Activated T-cell treated with anti-CD3 and anti-CD28 coated beads, Interleukin-2, amount 50 U/mL, for 72 hours (primary cell): Measurements from ENCODE around the gene MSRB1. TPM values are rescaled to one million over a fixed set of nuclear protein-coding genes. Genes with fewer than 3 reads are reported as not detected.
"Not testable (repeated sequence)": the region's sequence is repeated elsewhere in the genome, so short reads cannot be mapped to it uniquely, and the experiment has no call there.

Source experiments
- ATAC-seq, 2 donors: fragments of 150-1000 bp; cut with Tn5 transposase; replicated peaks in 1 of 2; 2 replicates each; pipeline ENCODE4 v1.10.0; 2021; ENCODE audit warnings: moderate library complexity in 2 of 2, mild to moderate bottlenecking in 1 of 2
- DNase-seq, 2 donors: peaks; one replicate each; pipeline ENCODE4 v3.0.0; 2021 to 2022; ENCODE audit warnings: mixed read lengths in 1 of 2
- H3K27ac Mint-ChIP-seq: one replicate; pipeline ENCODE4 v1.8.0; 2022; ENCODE audit warnings: mild to moderate bottlenecking, moderate library complexity, mixed read lengths
- H3K27me3 Mint-ChIP-seq: one replicate; pipeline ENCODE4 v1.8.0; 2022; ENCODE audit warnings: low read depth, mixed read lengths
- H3K36me3 Mint-ChIP-seq, 2 donors: one replicate each; pipeline ENCODE4 v1.8.0; 2022; ENCODE audit warnings: mixed read lengths in 2 of 2, mild to moderate bottlenecking in 1 of 2; ENCODE audit not compliant: insufficient read depth in 2 of 2
- H3K4me1 Mint-ChIP-seq: one replicate; pipeline ENCODE4 v1.8.0; 2022; ENCODE audit warnings: low read depth, mixed read lengths
- H3K4me3 Mint-ChIP-seq, 2 donors: one replicate each; pipeline ENCODE4 v1.8.0; 2022; ENCODE audit warnings: mild to moderate bottlenecking in 2 of 2, mixed read lengths in 2 of 2, moderate library complexity in 2 of 2
- H3K9me3 Mint-ChIP-seq, 2 donors: one replicate each; pipeline ENCODE4 v1.8.0; 2022; ENCODE audit warnings: mixed read lengths in 2 of 2
- total RNA-seq, 2 donors: library from RNA; stranded (reverse); gene quantifications; one replicate each; pipeline ENCODE4 v1.2.3, GENCODE V29; 2022

The MSRB1 gene
- total RNA-seq, 2 donors from 2014 or later: 17.9 to 18.8 TPM

DNA sequence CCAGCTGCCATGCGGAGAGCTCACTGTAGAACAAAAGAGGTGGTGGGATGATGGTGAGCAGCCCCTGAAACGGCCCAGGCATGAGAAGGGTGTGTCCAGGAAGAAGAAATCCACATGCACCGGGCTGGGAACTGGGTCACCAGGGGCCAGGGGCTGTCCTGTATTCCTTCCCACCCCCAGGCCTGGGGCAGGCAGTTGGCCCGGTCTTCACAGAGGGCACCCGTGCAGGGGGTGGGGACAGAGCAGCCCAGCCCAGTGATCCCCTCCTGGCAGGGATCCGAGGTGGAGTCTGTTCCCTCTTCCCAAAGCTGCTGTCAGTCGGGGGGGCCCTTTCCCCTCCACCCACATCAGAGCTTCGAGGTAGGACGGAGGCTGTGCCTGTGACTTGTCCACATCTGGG is 34.0 kb downstream of the MSRB1 start:
- Mint-ChIP-seq H3K36me3 (no peaks in the 10 kb centered on the region), H3K4me1 (no peaks in the 10 kb centered on the region)

DNA sequence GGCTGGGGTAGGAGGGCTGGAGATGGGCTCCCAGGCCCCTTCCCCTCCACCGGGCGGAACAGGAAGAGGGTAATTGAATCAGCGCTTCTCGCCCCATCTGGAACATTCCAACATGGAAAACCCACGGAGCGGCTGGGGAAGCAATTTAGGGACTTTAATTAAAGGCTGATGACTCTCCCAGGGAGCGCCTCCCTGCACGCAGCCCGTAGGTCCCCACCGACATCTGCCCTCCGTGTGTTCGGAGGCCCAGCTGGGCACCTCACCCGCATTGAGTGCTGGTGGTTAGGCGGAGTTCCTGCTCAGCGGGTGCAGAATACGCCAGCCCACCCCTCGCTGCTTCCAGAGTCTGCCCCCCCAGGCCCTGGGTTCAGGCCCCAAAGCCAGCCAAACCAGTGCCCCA is 34.8 kb downstream of the MSRB1 start:
- H3K27me3 Mint-ChIP-seq: peaks cover 13% of the 10 kb centered on the region
- H3K4me1 Mint-ChIP-seq: no peaks in the 10 kb centered on the region
- H3K4me3 Mint-ChIP-seq: no peak overlapping the region
- no peaks in the 10 kb centered on the region for H3K36me3 Mint-ChIP-seq
- no peak for DNase-seq
- no peak for ATAC-seq
- H3K27ac Mint-ChIP-seq: no peak overlapping the region
- no peaks in the 10 kb centered on the region for H3K9me3 Mint-ChIP-seq

More for the DNA sequence above, 34.0 kb downstream of the MSRB1 start:
- no peak overlapping the region for H3K27ac Mint-ChIP-seq
- no peaks in the 10 kb centered on the region for H3K9me3 Mint-ChIP-seq
- DNase-seq: no peak
- no peak overlapping the region for H3K4me3 Mint-ChIP-seq
- ATAC-seq: no peak
- H3K27me3 Mint-ChIP-seq: peaks cover 13% of the 10 kb centered on the region

DNA sequence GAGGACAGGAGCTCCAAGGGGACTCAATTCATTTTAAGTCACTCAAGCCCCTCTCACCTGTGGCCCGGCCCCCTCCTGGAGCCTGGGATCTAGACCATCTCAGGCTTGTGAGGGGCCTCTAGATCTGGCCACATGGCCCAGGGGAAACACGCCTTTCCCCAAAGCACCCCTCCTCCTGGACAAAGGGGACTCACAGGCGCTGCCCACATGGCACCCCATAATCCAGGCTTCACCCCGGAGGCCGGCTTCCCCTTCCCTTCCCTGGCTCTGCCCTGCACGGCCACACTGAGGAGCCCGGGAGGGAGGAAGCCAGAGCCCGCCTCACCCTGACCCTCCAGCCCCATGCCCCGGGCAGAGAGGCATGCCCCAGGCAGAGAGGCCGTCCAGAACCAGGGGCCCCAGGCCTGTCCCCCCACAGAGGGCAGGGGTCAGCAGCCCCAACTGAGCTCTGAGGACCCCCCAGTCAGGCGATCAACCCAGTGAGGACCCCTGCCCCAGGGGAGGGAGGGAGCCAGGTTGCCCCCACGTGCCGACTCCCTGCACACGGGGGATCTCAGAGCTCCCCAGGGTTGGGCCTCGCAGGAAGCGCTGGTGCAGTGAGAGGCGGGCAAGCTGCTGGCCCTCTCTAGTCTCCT is 35.7 kb downstream of the MSRB1 start:
- Mint-ChIP-seq H3K4me1 (no peaks in the 10 kb centered on the region), H3K9me3 (no peaks in the 10 kb centered on the region), H3K27ac (no peak overlapping the region), H3K27me3 (peaks cover 13% of the 10 kb centered on the region), H3K4me3 (no peak overlapping the region), H3K36me3 (no peaks in the 10 kb centered on the region)
- ATAC-seq (no peak), DNase-seq (no peak)

DNA sequence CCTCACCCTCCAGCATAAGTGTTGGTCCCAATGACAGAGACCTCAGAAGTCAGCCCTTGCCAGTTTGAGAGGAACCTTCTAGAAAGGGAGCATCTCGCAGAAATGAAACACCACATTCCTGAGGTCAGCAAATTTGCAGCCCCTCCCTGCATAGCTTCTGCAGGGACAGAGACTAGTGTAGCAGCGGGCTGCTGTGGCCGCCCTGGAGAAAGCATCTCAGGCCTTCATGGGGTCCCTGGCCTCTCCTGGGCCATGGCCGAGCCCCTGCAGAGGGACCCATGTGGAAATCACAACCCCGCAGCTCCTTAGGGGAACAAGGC is 36.2 kb downstream of the MSRB1 start:
- no peaks in the 10 kb centered on the region for H3K9me3 Mint-ChIP-seq
- ATAC-seq (no peak), DNase-seq (no peak)
- H3K4me3 Mint-ChIP-seq: no peak overlapping the region
- no peaks in the 10 kb centered on the region for H3K36me3 Mint-ChIP-seq
- no peak overlapping the region for H3K27ac Mint-ChIP-seq
- peaks cover 13% of the 10 kb centered on the region for H3K27me3 Mint-ChIP-seq
- no peaks in the 10 kb centered on the region for H3K4me1 Mint-ChIP-seq

DNA sequence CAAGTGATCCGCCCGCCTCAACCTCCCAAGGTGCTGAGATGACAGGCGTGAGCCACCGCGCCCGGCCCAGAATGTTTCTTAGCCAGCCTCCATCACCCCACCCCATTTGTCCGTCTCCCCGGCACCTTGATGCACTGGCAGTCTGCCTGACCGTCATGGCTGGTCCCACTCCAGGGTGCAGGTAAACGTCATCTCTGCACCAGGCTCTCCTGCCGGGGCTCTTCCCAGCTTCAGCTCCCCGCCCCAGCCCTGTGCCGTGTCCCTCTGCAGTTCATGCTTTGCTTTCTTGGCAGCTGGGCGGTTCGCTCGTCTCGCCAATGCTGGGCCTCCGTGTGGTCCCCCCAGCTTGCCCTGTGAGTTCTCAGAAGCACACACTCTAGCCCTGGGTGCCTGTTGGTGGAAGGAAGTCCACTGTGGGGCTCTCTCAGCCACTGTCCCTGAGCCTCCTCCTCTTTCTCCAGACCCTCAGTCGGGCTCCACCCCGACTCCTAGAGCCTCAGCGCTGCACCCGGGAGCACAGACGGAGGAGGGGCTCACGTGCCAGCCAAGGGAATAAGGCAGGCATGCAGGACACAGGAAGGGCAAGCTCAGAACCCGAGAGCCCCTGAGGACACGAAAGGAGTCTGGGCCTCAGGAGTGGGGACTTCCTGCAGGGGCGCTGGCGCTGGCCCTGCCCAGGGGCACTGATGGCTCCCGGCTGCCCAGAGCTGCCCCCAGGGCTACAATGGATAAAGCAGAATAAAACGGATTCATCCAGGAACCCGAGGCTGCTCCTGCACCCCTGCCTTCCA is 36.7 kb downstream of the MSRB1 start:
- no peaks in the 10 kb centered on the region for H3K36me3 Mint-ChIP-seq
- DNase-seq: no peak
- H3K4me1 Mint-ChIP-seq: no peaks in the 10 kb centered on the region
- H3K27ac Mint-ChIP-seq: no peak overlapping the region
- no peak overlapping the region for H3K4me3 Mint-ChIP-seq
- H3K9me3 Mint-ChIP-seq: no peaks in the 10 kb centered on the region
- H3K27me3 Mint-ChIP-seq: peaks cover 13% of the 10 kb centered on the region
- no peak for ATAC-seq

DNA sequence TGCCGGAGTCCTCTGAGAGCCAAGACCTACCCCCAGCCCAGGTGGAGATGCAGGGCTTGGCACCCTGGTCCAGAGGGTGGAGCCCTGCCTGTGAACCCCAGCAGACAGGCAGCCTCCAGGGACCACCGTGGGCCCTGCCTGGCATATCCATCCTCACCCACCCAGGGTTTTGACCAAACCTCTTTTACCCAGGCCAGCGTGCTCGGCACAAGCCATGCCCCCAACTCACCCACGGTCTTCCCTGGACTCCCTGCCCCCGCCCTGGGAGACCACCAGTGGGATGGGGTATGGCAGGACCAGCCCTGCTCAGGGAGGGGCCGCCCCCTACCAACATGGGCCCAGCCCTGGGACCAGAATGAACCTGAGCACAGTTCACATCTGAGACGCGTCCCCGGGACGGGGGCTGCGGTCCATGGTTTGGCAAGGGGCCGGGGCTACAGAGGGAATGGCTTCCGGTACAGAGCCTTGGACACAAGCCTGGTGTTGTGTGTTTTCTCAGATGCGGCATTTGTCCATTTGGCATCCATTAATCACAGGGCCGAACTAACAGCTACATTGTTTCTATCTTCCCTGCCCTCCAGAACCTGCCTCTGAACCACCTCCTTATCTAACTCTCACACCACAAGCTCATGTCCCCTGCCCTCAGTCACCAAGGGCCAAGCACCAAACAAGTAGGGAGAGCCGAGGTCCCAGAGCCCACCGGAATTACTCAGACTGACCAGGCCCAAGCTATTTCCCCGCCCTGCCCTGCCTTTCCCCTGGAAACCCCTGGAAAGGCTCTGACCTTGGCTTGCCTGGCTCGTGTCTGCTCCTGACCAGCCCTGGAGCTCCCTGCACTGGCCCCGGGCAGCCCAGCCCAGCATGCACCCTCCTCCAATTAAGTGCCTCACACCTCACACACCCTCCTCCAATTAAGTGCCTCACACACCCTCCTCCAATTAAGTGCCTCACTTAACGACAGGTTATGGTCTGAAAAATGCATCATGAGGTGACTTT is 38.9 kb downstream of the MSRB1 start:
- Mint-ChIP-seq H3K27ac (no peak overlapping the region), H3K9me3 (no peaks in the 10 kb centered on the region), H3K27me3 (peaks cover 13% of the 10 kb centered on the region)

DNA sequence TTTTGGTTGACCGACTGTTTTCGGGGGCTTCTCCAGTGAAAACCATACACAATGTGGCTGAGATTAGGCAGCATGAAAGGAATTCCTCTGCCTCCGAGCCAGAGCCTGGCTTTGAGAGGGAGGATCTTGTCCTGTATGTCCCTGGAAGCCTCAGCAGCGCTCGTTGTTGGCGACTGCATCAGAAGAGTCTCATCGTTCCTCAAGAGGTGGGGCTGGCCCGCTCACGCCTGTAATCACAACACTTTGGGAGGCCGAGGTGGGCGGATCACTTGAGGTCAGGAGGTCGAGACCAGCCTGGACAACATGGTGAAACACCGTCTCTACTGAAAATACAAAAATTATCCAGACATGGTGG is 39.8 kb downstream of the MSRB1 start:
- H3K9me3 Mint-ChIP-seq: no peaks in the 10 kb centered on the region
- DNase-seq: no peak
- H3K36me3 Mint-ChIP-seq: no peaks in the 10 kb centered on the region
- no peak overlapping the region for H3K4me3 Mint-ChIP-seq
- peaks cover 5% of the 10 kb centered on the region for H3K27me3 Mint-ChIP-seq
- no peak for ATAC-seq
- no peaks in the 10 kb centered on the region for H3K4me1 Mint-ChIP-seq
- H3K27ac Mint-ChIP-seq: no peak overlapping the region

More for the DNA sequence above, 38.9 kb downstream of the MSRB1 start:
- Mint-ChIP-seq H3K4me3 (no peak overlapping the region), H3K4me1 (no peaks in the 10 kb centered on the region), H3K36me3 (no peaks in the 10 kb centered on the region)
- no peak for DNase-seq
- ATAC-seq: no peak

DNA sequence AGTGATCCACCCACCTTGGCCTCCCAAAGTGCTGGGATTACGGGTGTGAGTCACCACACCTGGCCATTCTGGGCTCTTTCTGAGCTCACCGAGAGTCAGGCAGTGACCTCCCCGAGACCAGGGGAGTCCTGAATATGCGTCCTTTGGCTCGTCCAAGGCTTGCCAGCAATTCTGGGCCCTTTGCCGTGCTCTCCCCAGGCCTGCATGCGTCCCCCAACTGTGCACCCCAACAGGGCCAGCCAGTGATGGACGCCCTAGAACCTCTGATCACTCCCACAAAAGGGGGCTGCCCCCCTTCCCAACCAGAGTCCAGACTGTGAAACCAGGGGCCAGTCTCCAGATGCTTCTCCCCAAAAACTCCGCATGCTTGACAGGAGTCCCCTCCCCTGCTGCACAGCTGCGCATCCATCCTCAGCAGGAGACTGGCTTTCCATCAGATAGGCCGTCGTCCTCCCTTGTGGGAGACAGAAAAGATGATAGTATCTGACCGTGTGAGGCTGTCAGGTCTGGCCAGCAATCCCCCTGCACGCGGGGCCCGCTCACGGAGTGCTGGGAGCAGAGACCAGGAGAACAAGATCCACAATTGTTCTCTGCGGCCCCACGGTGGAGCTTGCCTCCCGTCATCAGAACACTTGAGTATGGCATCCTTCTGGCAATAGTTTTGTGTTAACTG is 40.3 kb downstream of the MSRB1 start:
- H3K9me3 Mint-ChIP-seq: no peaks in the 10 kb centered on the region
- ATAC-seq (no peak), DNase-seq (no peak)
- H3K27me3 Mint-ChIP-seq: peaks cover 5% of the 10 kb centered on the region
- H3K4me3 Mint-ChIP-seq: no peak overlapping the region
- no peaks in the 10 kb centered on the region for H3K36me3 Mint-ChIP-seq
- H3K4me1 Mint-ChIP-seq: no peaks in the 10 kb centered on the region
- no peak overlapping the region for H3K27ac Mint-ChIP-seq

DNA sequence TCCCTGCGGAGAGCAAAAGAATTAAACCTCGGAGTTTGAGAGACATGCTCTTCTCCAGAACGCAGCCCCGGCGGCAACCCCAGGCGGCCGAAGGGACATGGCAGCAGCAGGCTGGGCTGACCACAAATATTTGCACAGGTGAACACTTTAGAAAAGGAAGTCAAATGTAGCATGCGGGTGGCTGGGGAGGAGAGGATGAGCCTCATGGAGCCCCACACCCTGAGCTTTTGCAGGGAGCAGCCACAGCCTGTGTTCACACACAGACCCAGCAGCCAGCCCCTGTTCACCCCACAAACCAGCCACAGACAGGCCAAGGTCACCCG is 42.6 kb downstream of the MSRB1 start:
- ATAC-seq (no peak), DNase-seq (no peak)
- Mint-ChIP-seq H3K4me3 (no peak overlapping the region), H3K36me3 (no peaks in the 10 kb centered on the region), H3K27me3 (no peaks in the 10 kb centered on the region), H3K27ac (no peak overlapping the region), H3K9me3 (no peaks in the 10 kb centered on the region), H3K4me1 (no peaks in the 10 kb centered on the region)

DNA sequence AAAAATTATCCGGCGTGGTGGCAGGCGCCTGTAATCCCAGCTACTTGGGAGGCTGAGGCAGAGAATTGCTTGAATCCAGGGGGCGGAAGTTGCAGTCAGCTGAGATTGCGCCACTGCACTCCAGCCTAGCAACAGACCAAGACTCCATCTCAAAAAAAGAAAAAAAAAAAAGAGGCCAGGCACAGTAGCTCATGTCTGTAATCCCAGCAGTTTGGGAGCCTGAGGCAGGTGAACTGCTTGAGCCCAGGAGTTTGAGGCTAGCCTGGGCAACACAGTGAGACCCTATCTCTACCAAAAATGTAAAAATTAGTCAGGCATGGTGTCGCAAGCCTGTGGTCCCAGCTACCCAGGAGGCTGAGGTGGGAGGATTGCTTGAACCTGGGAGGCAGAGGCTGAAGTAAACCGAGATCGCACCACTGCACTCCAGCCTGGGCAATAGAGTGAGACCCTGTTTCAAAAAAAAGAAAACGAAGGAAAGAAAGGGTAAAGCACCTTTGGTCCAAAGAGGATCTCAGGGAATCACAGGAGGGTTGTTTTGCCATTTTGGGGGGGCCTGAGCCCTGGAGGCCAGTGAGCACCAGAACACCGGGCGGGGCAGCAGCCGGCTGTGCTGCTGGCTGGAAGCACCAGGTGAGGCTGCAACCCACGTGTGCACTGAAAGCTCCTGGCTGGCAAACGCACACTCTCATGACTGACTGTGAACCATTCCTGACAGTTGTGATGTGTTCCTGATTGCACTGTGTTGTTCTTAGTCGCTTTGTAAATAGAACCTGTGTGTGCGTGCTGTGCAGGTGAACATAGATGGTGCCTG is 43.2 kb downstream of the MSRB1 start:
- Mint-ChIP-seq H3K36me3 (no peaks in the 10 kb centered on the region), H3K27ac (no peak overlapping the region), H3K4me1 (no peaks in the 10 kb centered on the region), H3K9me3 (no peaks in the 10 kb centered on the region), H3K27me3 (no peaks in the 10 kb centered on the region), H3K4me3 (no peak overlapping the region)
- no peak for ATAC-seq
- DNase-seq: no peak

DNA sequence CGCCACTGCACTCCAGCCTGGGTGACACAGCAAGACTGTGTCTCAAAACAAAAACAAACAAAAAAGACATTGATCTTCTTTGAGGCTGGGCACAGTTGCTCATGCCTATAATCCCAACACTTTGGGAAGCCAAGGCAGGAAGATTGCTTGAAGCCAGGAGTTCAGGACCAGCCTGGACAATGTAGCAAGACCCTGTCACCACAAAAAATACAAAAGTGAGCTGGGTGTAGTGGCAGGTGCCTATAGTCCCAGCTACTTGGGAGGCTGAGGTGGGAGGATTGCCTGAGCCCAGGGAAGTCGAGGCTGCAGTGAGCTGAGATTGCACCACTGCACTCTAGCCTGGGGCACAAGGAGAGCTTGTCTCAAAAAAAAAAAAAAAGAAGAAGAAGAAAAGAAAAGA is 45.3 kb downstream of the MSRB1 start:
- not testable (repeated sequence) for DNase-seq, H3K27me3 Mint-ChIP-seq, H3K4me1 Mint-ChIP-seq, H3K9me3 Mint-ChIP-seq, H3K4me3 Mint-ChIP-seq, H3K27ac Mint-ChIP-seq, H3K36me3 Mint-ChIP-seq, ATAC-seq

DNA sequence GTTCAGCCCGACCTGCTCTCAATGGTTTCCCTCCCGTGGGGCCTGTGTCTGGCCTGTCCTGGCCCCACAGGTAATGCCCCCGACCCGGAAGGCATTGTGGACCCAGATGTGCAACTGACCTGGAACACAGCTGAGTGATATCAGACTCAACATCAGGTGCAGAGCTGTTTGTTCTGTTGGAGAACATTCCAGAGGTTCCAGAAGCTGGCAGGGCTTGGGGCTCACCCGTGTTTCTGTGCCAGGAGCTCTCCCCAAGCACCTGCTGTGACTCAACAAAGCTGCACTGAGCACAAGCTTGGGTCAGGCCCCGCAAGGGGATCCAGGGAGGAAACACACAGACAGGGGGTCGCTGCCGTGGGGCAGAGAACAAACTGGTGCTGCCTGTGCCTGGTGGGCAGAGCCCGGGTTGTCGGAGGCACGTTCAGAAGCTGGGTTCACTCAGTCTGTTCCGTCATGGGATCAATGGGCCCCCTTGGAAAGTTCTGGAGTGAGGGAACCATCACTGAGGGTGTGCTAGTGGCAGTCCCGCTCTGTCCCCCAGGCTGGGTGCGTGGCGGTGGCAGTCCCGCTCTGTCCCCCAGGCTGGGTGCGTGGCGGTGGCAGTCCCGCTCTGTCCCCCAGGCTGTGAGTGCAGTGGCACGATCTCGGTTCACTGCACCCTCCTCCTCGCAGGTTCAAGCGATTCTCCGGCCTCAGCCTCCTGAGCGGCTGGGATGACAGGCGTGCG is 46.9 kb downstream of the MSRB1 start:
- H3K27me3 Mint-ChIP-seq: peaks cover 11% of the 10 kb centered on the region
- H3K27ac Mint-ChIP-seq: no peak overlapping the region
- H3K4me3 Mint-ChIP-seq: no peak overlapping the region
- no peak for ATAC-seq
- no peak for DNase-seq
- no peaks in the 10 kb centered on the region for H3K4me1 Mint-ChIP-seq
- H3K36me3 Mint-ChIP-seq: no peaks in the 10 kb centered on the region
- H3K9me3 Mint-ChIP-seq: no peaks in the 10 kb centered on the region
